Osteocyte (in vitro differentiated cells): Measurements from ENCODE around the gene PLEKHA1. TPM values are rescaled to one million over a fixed set of nuclear protein-coding genes. Genes with fewer than 3 reads are reported as not detected.

Experiments
- DNase-seq: peaks from one replicate; pipeline ENCODE4 v3.0.0; 2021; ENCODE audit warnings: mixed read lengths; ENCODE audit not compliant: unreplicated experiment; ENCODE audit errors: extremely low spot score
- H3K27ac Mint-ChIP-seq: one replicate; pipeline ENCODE4 v1.8.0; 2021; ENCODE audit warnings: mild to moderate bottlenecking, mixed read lengths; ENCODE audit not compliant: unreplicated experiment
- H3K27me3 Mint-ChIP-seq: one replicate; pipeline ENCODE4 v1.8.0; 2021; ENCODE audit warnings: mixed read lengths; ENCODE audit not compliant: unreplicated experiment
- H3K36me3 Mint-ChIP-seq: one replicate; pipeline ENCODE4 v1.8.0; 2021; ENCODE audit warnings: mixed read lengths; ENCODE audit not compliant: unreplicated experiment
- H3K4me1 Mint-ChIP-seq: one replicate; pipeline ENCODE4 v1.8.0; 2021; ENCODE audit warnings: mixed read lengths; ENCODE audit not compliant: unreplicated experiment
- H3K4me3 Mint-ChIP-seq: one replicate; pipeline ENCODE4 v1.8.0; 2021; ENCODE audit warnings: mild to moderate bottlenecking, moderate library complexity, mixed read lengths; ENCODE audit not compliant: unreplicated experiment
- H3K9me3 Mint-ChIP-seq: one replicate; pipeline ENCODE4 v1.8.0; 2021; ENCODE audit warnings: mixed read lengths; ENCODE audit not compliant: unreplicated experiment
- CTCF ChIP-seq: fragments of 200-600 bp; sonication (generic); IDR thresholded peaks from 2 replicates; pipeline ENCODE4 v1.5.0; 2021; ENCODE audit warnings: antibody characterized with exemption, mild to moderate bottlenecking, moderate library complexity
- total RNA-seq: library from RNA; stranded (reverse); gene quantifications from 2 replicates; pipeline ENCODE4 v1.2.1, GENCODE V29; 2021

PLEKHA1 gene
- total RNA-seq, 1 donor from 2014 or later: 62.8 TPM

- H3K27me3 Mint-ChIP-seq: peaks cover 9% of the 10 kb centered on the region
- no peak overlapping the region for H3K27ac Mint-ChIP-seq
- no peak for DNase-seq
- H3K9me3 Mint-ChIP-seq: peaks cover 6% of the 10 kb centered on the region
- no peaks in the 10 kb centered on the region for H3K36me3 Mint-ChIP-seq
- TF ChIP-seq CTCF: no peak
- no peak overlapping the region for H3K4me3 Mint-ChIP-seq
- H3K4me1 Mint-ChIP-seq: peaks cover 19% of the 10 kb centered on the region
Measured at GRCh38 chr10:122368502-122369254, 5.8 kb upstream of the PLEKHA1 start.

- no peaks in the 10 kb centered on the region for H3K36me3 Mint-ChIP-seq
- H3K4me1 Mint-ChIP-seq: peaks cover 38% of the 10 kb centered on the region
- H3K27me3 Mint-ChIP-seq: no peaks in the 10 kb centered on the region
- TF ChIP-seq CTCF: no peak
- H3K27ac Mint-ChIP-seq: peak overlapping the region; percentile 75
- peak overlapping the region; percentile 87 for H3K4me3 Mint-ChIP-seq
- H3K9me3 Mint-ChIP-seq: no peaks in the 10 kb centered on the region
- DNase-seq: no peak
Measured at GRCh38 chr10:122373108-122373507, 1.4 kb upstream of the PLEKHA1 start.

GRCh38 chr10:122373721-122374120 is 787 bp upstream of the PLEKHA1 start:
- peak overlapping the region; percentile 87 for H3K4me3 Mint-ChIP-seq
- DNase-seq: no peak
- H3K27ac Mint-ChIP-seq: peak overlapping the region; percentile 75
- H3K27me3 Mint-ChIP-seq: no peaks in the 10 kb centered on the region
- H3K4me1 Mint-ChIP-seq: peaks cover 40% of the 10 kb centered on the region
- no peaks in the 10 kb centered on the region for H3K9me3 Mint-ChIP-seq
- no peak for TF ChIP-seq CTCF
- H3K36me3 Mint-ChIP-seq: peaks cover under 1% of the 10 kb centered on the region

- Mint-ChIP-seq H3K4me3 (peak overlapping the region; percentile 94), H3K27ac (peak overlapping the region; percentile 93), H3K4me1 (peaks cover 39% of the 10 kb centered on the region), H3K36me3 (peaks cover 12% of the 10 kb centered on the region), H3K27me3 (no peaks in the 10 kb centered on the region), H3K9me3 (no peaks in the 10 kb centered on the region)
- no peak for DNase-seq
- no peak for TF ChIP-seq CTCF
Measured at GRCh38 chr10:122374859-122375678, 561 bp downstream of the PLEKHA1 start.

- TF ChIP-seq CTCF: no peak
- Mint-ChIP-seq H3K4me1 (peaks cover 39% of the 10 kb centered on the region), H3K9me3 (no peaks in the 10 kb centered on the region), H3K36me3 (peaks cover 15% of the 10 kb centered on the region), H3K27me3 (no peaks in the 10 kb centered on the region), H3K4me3 (peak overlapping the region; percentile 94), H3K27ac (peak overlapping the region; percentile 93)
- DNase-seq: no peak
Measured at GRCh38 chr10:122375679-122376160, 1.2 kb downstream of the PLEKHA1 start.
